ENCODE measurements around the gene NDUFB3.

NDUFB3 gene

DNA sequence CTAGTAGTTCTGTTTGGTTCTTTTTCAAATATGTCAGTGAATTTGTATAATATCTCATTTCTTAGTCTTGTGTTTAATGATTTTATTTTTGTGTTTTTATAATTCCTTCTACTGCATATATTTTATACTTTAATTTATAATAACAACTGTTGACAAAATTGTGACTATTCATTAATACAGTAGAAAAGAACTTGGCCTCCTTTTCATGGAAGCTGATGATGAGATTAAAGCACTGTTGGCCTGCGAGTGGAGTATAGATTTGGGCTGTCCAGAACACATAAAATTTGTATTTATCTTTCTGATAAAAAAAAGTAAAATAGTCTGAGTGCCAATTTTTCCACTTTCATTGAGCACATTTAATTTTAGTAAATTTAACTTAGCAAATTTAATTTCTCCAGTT, 56.2 kb downstream of the NDUFB3 start:
- no peak for DNase-seq (ENCODE audit: low spot score)
- FAIRE-seq, result no peak

DNA sequence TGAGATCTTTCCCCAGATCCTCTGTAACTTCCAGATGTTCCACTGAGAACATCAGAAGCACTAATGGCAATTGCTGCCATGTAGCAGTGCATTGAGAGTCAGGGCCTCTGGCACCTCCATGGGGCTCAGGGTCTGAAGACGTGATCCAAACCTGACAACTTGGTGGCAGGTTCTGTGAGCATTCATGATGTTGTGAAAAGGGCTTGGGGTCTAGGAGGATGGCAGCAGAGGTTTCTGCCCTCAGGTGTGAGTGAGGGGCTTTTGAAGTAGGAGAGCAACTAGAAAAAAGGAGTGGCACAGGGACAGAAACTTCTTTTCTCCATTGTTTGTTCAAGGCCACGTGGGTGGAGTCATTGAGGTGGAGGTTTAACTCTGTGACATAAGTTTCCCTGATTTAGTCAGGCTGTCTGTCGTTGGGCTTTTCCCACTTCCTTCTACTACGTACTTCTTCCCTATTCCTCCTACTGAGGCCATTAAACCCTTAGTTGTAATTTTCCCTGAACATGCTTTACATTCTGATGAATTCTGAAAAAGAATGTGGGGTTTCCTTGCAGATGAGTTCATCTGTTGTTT, 57.2 kb downstream of the NDUFB3 start:
- no peak for FAIRE-seq

DNA sequence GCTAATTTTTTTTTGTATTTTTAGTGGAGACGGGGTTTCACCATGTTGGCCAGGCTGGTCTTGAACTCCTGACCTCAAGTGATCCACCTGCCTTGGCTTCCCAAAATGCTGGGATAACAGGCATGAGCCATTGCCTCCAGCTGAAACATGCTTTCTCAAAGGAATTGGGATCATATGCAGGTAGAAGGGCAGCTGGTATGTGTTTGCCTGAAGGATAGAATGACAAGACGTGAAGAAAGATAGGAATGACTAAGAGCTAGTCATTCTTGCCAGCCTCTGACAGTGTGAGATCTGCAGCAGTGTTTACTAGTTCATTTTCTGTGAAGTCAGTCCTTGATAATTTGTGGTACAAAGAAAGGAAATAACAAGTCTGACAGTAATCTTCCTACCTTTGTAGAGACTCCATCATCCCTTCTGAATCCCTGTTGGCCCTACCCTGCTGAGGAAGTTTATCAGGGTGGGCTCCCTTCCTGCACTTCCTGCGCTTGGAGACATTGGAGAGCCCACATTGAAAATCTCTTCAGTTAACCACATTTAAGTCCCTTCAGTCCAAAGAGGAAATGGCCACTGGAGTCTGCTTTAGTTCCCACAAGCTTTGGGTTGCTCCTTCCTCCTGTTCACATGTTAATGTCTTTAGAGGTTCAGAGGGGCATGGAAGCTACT, 58.9 kb downstream of the NDUFB3 start:
- FAIRE-seq (no peak), DNase-seq (ENCODE audit: low spot score) (no peak)

More for the DNA sequence above, 57.2 kb downstream of the NDUFB3 start:
- no peak for DNase-seq (ENCODE audit: low spot score)

DNA sequence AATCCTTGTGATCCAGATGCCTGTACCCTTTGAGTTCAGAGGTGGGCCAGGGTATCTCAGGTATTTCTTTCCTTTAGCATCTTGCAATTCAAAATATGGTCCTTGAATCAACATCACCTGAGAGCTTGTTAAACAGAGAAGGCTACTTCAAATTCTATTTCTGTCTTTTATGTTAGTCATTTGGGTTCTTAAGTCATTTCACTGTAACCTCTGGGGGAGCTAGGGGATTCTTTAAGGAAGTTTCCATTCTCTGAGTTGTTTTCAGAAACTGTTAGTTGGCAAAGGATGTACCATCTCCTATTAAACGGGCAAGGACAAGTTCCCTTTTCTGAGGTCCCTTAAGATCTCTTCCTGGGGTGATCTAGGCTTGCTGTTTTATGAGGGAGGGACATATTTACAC, 60.7 kb downstream of the NDUFB3 start:
- no peak for FAIRE-seq
- DNase-seq (ENCODE audit: low spot score), result no peak

Measured in urothelium cell line (cell line).